Measurements from ENCODE around the gene SESN2.

Gene SESN2

GRCh38 chr1:28256197-28256827 lies 3.0 kb upstream of the SESN2 start:
- no peak for DNase-seq

GRCh38 chr1:28257736-28258135 lies 1.6 kb upstream of the SESN2 start:
- no peak for DNase-seq

GRCh38 chr1:28258628-28259251 lies 578 bp upstream of the SESN2 start:
- no peak for DNase-seq

- DNase-seq, result no peak
These were observed 850 bp downstream of the SESN2 start for GRCh38 chr1:28259934-28260802.

- no peak for DNase-seq
These were observed 1.5 kb downstream of the SESN2 start for GRCh38 chr1:28260803-28261174.

GRCh38 chr1:28264897-28265296 lies 5.6 kb downstream of the SESN2 start:
- DNase-seq, result no peak

GRCh38 chr1:28265577-28265976 lies 6.3 kb downstream of the SESN2 start:
- DNase-seq, result no peak

- no peak for DNase-seq
These were observed 7.6 kb downstream of the SESN2 start for GRCh38 chr1:28266920-28267322.

- no peak for DNase-seq
These were observed 8.3 kb downstream of the SESN2 start for GRCh38 chr1:28267633-28268032.

GRCh38 chr1:28269529-28269928 lies 10.2 kb downstream of the SESN2 start:
- DNase-seq, result no peak

GRCh38 chr1:28272215-28272852 lies 13.0 kb downstream of the SESN2 start:
- no peak for DNase-seq

GRCh38 chr1:28273216-28273860 lies 14.0 kb downstream of the SESN2 start:
- DNase-seq, result no peak

GRCh38 chr1:28278763-28279162 lies 19.4 kb downstream of the SESN2 start:
- DNase-seq, result no peak

- DNase-seq, result no peak
These were observed 20.4 kb downstream of the SESN2 start for GRCh38 chr1:28279721-28280120.

GRCh38 chr1:28280501-28280900 lies 21.2 kb downstream of the SESN2 start:
- no peak for DNase-seq

- no peak for DNase-seq
These were observed 21.7 kb downstream of the SESN2 start for GRCh38 chr1:28280977-28281381.

- DNase-seq, result no peak
These were observed 22.5 kb downstream of the SESN2 start for GRCh38 chr1:28281608-28282425.

- no peak for DNase-seq
These were observed 23.4 kb downstream of the SESN2 start for GRCh38 chr1:28282426-28283407.

- no peak for DNase-seq
These were observed 26.8 kb downstream of the SESN2 start for GRCh38 chr1:28286111-28286510.

- no peak for DNase-seq
These were observed 29.2 kb downstream of the SESN2 start for GRCh38 chr1:28288487-28288886.

GRCh38 chr1:28290851-28291250 lies 31.5 kb downstream of the SESN2 start:
- no peak for DNase-seq

Measured in SHP77 treated with DMSO at 0.1 percent for 48 hours (cell line).